IPS DF 19.7 (cell line): ENCODE measurements around the gene DOCK9.
A peak's percentile ranks its signal among the peaks of the same experiment; 100 is the strongest.

Experiments used
- DNase-seq: peaks from one replicate; pipeline ENCODE4 v3.0.0-alpha.2; 2013; ENCODE audit warnings: low read depth, low spot score

Gene DOCK9

GRCh38 chr13:98945863-98946605 is 31.8 kb downstream of the DOCK9 start:
- no peak for DNase-seq

- no peak for DNase-seq
Observed at GRCh38 chr13:98944336-98944735, 33.5 kb downstream of the DOCK9 start.

DNA sequence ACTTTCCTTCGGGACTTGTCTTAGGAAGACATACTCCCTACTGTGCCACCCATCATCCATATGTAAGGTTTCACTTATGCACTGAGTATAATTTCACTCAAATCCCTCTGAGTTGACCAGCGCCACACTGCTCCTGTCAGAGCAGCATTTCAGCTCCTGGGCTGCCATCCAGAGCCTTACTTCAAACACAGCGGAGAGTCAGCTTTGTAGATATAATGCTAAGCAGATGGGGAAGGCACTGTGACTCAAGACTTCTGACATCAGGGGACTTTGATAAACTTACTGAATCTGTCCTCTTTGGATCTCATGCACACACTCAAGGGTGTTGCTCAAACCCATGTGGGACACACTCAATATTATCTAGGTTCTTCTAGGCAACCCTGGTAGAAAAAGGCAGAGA is 34.9 kb downstream of the DOCK9 start:
- DNase-seq: no peak

- no peak for DNase-seq
Observed at GRCh38 chr13:98942485-98942884, 35.4 kb downstream of the DOCK9 start.

DNA sequence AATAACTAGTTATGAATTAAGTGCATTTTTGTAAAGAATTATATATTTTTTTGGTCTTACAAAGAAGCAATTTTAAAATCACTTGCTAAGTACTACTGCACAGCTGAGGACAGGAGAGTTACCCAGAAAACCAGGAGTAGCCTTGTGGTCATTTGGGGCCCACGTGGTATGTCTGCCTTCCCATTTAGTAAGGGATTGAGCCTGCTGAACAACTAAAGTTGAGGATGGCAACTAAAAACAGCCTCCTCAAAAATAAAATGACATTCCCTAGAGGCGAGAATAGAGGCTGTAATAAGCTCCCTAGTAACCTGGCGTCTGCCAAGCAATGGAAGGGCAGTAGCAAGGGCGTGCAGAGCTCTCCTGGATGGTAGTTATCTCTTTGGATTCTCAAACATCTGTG is 36.3 kb downstream of the DOCK9 start:
- no peak for DNase-seq

- no peak for DNase-seq
Observed at GRCh38 chr13:98941126-98941525, 36.7 kb downstream of the DOCK9 start.

DNA sequence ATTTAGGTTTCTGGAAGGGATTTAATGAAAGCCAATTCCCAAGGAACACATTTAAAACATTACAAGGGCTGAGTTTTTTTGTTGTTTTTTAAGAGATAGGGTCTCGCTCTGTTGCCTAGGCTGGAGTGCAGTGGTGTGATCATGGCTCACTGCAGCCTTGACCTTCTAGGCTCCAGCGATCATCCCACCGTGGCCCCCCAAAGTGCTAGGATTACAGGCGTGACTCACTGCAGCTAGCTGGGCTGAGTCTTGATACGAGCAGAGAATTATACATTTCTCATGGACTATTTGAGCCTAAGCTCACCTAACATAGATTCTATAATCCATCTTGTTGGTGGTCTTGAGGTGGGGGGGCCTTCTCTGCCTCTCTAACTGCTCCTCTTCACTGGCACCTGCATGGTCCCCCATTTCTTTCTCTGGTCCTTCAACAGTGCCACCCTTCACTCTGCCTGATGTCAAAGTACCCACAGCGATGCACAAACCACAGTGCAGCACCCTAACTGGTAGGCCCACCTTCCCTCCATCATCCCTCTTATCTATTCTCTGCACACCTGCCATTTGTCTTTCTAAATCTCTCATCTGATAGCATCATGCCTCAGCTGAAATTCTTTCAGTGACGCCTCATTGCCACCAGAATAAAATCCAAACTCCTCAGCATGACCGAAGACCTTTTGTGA is 37.4 kb downstream of the DOCK9 start:
- no peak for DNase-seq

GRCh38 chr13:98939660-98940191 is 38.1 kb downstream of the DOCK9 start:
- DNase-seq: no peak

DNA sequence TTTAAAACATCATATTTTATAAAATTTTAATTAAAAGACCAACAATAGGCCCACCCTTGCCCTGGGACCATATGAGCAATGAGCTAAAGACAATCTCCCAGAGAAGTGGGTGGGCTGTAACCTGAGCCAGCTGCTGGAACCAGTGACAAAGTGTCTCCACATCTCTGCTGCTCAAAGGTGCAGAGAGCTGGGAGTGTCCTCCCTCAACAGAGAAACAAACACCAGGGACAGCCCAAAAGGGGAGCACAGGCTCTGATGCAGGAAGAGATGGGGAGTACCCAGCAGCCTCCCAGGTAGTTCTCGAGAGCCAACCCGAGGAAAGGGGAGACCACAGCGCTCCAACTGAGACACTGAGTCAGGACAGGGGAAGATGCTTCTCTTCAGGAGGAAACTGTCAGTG is 39.1 kb downstream of the DOCK9 start:
- peak; percentile 33 for DNase-seq

- peak; percentile 69 for DNase-seq
Observed at GRCh38 chr13:98937911-98938381, 39.9 kb downstream of the DOCK9 start.

- DNase-seq: no peak
Observed at GRCh38 chr13:98934243-98934642, 43.6 kb downstream of the DOCK9 start.

DNA sequence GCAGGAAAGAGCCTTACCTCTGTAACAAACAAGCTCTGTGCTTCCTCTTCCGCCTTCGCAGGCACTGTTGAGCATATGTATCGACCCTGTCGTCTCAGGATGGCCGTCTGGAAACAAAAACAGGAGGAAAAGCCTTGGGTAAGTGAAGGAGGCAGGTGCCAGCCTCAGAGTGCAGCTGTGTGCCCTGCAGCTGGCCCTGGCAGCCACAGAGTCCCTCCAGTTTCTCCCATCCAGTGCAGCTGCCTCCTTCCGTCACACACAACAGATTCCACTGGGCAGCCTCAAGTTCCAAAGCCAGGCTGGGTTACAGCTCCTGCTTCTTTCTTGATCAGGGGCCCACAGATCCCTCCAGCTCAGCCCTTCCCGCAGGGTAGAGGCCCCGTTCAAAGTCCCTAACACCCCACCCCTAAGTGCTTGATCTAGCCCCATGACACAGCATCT is 47.7 kb downstream of the DOCK9 start:
- DNase-seq: no peak

- DNase-seq: peak; percentile 28
Observed at GRCh38 chr13:98927951-98928927, 49.6 kb downstream of the DOCK9 start.

DNA sequence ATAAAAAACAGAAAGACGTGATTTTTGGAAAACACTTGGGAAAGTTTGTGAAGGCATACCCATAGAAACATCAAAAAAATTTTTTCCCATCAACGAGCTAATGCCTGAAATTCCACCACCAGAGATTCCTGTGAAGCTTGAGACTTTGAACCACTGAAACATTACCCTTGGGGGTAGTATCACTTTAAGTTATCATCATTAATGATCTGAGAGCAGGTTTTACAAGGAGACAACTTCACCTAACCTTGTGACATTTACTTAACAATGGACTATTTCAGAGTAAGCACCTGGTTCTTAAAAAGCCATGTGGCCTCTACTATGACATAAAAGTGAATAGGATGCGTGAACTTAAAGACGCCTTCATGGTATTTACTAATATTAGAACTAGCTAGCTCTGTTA is 51.9 kb downstream of the DOCK9 start:
- DNase-seq: no peak

- DNase-seq: no peak
Observed at GRCh38 chr13:98923641-98924397, 54.0 kb downstream of the DOCK9 start.

- DNase-seq: no peak
Observed at GRCh38 chr13:98922306-98922705, 55.6 kb downstream of the DOCK9 start.

- DNase-seq: no peak
Observed at GRCh38 chr13:98921786-98922185, 56.1 kb downstream of the DOCK9 start.

DNA sequence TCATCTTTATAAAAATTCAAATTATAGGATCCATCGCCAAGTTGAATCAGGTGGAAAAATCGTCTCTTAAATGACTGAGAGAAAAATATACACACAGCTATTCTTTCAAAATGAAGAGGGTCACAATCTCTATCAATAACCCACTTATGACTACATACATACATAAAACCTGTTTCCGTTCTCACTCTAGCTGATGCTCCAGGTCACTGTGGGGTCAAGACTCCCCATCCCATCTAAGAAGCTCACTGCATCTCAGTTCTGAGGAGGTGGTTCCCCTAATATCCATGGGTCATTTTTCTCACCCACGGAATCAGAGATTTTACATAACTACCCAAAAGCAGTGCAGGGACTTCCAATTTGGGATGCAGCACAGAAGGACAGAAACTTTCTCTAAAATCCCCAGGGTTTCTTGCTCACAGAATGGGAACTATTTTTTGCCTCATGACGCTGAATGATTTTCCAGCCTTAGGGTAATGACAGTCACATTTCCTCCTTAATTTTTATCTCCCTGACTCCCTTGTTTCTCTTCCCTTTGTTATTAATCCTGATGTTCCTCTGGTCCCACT is 56.8 kb downstream of the DOCK9 start:
- DNase-seq: no peak

- no peak for DNase-seq
Observed at GRCh38 chr13:98919566-98919965, 58.3 kb downstream of the DOCK9 start.

- no peak for DNase-seq
Observed at GRCh38 chr13:98918771-98919170, 59.1 kb downstream of the DOCK9 start.

- no peak for DNase-seq
Observed at GRCh38 chr13:98917116-98917515, 60.7 kb downstream of the DOCK9 start.
